T follicular helper cell (primary cell): ENCODE measurements around the gene RBM28.
"Not testable (repeated sequence)": the region's sequence is repeated elsewhere in the genome, so short reads cannot be mapped to it uniquely, and the experiment has no call there.

ENCODE experiments used
- DNase-seq: peaks from one replicate; pipeline ENCODE4 v3.0.0-alpha.2; 2020; ENCODE audit warnings: low read depth

Gene RBM28

DNA sequence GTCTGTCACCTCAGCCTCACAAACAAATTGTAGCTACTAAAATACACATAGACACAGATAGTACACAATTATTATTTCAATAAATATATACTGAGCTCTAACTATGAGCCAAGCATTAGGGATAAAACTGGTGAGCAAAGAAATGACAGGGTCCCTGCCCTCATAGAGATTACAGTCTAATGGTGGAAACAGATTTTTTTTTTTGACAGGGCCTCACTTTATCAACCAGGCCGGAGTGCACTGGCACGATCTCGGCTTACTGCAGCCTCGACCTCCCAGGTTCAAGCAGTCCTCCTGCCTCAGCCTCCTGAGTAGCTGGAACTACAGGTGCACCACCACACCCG lies 695 bp upstream of the RBM28 start:
- no peak for DNase-seq

DNA sequence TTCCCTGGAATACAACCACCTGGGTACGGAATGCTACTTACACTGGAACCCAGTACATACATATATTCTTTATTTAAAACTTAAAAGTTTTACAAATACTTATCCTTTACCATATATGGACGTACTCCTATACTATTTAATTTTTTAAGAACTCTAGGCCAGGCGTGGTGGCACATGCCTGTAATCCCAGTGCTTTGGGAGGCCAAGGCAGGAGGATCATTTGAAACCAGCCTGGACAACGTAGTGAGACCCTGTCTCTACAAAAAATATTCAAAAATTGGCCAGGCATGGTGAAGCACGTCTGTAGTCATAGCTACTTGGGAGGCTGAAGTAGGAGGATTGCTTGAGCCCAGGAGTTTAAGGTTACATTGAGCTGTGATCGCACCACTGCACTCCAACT lies 2.0 kb downstream of the RBM28 start:
- DNase-seq = no peak

DNA sequence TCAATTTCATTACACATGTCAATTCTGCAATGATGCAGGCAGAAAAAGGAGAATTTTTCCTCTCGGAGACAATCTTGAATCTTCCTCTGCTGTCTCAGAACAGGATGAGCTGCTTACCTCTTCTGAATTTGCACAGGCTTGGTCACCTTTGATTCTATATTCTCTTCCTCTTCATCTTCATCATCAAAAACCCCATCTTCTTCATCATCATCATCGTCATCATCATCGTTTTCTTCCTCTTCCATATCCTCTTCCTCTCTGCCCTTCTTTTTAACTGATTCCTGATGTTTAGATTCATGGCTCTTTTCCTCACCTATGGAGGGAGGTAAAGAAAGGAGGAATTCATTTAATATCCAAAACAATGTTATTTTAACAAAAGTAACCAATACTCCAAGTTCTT lies 8.0 kb downstream of the RBM28 start:
- DNase-seq = no peak

DNA sequence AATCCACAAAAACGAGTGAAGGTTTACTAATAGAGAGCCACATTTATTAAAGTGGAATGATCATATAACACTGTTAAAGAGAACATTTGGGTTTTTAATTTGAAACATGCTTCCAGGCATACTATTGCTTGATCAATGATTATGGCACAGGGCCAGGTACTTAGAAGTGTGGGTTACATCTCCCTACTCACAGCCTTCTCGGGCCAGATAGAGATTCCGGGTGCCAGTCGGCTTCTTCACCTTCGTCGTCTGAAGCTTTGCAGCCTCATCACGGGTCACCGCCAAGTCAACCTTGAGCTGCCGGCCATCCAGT lies 19.4 kb downstream of the RBM28 start:
- no peak for DNase-seq

DNA sequence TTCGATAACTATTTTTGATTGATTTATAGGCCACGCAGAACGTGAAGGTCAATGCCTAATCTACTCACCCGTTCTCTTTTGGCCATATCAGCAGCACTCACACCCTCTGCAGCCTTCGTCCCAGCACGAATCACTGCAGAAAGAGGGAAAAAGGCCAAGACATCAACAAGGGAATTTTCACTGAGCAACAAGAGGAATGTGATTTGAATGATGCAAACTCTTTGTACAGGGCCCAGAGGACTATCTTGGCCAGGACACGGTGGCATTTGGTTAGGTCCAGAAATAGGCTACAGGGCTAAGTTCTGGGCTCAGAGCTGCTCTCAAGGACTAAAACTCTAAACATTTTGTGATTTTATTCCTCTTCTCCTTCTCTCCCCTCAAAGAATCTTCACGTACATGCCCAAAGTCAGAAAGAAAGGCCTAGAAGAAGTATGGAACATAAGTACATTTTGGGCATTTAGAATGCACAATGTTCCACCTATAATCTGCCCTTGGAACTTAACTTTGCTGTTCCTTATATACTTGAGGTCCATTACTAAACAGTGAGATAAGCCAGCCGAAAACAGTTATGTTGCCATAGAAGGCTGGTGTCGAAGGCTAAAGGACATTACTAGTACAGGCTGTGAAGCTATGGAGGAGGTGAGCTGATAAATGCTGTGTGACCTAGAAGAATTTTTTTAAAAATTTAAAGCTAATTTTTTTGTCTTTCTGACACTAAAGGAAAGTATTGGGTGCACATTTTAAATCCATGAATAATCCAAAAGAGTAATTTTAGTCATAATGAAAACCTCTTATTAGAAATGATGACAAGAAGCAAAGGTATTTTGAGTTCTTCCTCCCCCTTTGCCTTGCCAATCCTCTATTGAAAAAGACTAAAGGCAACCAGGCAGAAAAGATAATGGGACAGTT lies 20.0 kb downstream of the RBM28 start:
- no peak for DNase-seq

DNA sequence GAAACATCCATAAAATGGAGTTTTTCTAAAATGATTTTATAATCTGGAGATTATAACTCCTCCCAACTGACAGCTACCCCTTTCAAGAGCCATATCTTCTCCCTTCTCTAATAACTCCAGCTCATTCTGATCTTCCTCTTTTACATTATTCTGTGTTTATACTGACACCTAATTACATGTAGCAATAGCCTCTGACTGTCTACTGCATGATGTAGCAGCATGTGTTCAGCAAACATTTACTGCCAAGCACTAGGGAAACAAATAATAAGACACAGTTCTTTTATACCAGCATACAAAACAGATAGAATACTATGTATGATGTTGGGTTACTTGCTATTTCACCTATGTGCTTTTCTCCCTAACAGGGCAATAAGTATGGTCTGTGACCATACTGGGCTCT lies 20.7 kb downstream of the RBM28 start:
- DNase-seq = no peak

DNA sequence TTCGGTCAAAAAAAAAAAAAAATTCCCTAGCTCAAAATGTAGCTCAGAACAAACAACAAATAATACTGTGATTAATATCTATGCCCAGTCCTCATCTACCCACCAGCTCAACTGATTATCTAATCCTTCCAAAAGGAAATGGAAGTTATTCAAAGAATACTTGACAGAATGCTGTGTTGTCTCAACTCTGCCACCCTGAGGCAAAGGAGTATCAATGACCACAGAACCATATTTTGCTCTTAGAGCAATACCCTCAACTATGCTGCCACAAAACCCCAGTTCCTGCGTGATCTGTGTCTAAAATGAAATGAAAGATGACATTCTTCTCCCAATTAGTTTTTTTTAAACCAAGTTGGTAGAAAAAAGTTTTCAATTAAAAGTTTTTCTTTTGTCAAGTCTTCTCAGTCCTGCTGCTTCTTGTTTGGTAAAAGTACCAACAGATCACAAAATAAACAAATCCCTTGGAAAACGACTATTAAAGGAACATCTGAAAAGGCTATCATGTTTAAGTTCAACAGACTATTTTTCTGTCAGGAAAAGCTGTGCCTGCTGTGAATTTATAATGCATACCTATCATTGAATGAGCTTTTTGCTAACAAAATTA lies 21.6 kb downstream of the RBM28 start:
- DNase-seq = no peak

DNA sequence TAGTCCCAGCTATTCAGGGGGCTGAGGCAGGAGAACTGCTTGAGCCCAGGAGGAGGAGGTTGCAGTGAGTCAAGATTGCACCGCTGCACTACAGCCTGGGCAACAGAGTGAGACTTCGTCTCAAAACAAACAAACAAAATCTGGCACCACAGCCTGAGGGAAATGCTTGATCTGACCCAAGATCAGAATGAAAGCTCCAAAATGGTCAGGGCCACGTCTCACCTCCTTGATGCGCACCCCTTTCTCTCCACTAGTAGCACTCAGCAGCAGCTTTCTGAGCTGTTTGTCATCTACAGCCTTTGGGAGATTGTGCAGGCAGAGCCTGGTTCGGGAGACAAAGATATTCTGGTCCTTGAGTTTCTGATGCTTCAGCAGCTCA lies 22.7 kb downstream of the RBM28 start:
- no peak for DNase-seq

DNA sequence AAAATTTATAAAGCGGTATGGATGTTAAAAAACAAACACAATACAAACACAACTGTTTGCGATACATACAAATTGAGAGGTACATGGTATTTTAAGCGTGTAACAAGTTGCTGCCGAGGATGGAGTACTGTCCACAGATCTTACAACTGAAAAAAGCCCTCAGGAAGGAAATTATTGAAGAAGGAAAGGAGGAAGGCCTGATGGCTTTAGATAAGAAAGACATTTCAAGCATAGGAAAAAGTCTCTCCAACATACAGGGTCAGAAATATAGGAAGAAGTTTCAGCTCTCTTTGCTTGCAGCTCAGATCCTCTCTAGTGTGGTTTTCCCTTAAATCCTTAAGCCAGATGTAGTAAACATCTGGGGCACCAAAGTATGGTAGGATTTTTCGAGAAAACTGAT lies 25.0 kb downstream of the RBM28 start:
- DNase-seq = no peak

DNA sequence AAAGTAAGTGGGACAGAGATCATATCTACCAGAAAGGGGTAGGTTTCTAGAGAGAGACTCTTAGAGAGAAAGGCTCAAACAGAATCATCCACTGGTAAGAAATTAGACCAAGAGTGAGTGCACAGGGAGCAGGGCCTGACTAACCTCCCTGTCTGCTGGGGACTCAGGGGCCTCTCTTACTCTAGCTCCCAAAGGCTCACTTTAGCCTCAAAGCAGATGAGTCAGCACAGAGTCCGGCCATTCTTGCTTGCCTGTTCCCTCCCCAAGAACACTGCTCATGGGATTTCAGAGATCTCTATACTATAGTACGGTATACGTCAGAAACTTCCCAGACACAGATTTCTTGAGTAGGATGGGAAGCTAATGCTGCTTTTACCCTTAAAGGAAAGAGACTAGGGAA lies 32.7 kb downstream of the RBM28 start:
- no peak for DNase-seq

DNA sequence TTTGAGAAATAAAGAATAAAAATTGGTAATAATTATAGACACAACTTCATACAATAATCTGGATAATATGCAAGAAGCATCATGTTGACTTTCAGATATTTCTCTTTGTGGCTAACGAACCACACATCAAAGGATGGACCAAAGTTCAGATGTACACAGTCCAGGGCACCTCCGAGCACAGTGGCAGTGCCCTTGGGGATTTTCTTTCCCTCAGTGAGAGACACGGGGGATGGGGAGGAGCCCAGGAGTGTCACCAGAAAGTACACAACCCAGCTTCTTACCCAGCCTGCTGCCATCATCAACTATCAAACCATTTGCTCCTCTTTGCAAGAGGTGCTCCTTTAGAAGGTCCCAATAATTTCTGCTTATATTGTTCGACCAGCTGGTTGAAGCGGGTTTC lies 33.2 kb downstream of the RBM28 start:
- DNase-seq = no peak

DNA sequence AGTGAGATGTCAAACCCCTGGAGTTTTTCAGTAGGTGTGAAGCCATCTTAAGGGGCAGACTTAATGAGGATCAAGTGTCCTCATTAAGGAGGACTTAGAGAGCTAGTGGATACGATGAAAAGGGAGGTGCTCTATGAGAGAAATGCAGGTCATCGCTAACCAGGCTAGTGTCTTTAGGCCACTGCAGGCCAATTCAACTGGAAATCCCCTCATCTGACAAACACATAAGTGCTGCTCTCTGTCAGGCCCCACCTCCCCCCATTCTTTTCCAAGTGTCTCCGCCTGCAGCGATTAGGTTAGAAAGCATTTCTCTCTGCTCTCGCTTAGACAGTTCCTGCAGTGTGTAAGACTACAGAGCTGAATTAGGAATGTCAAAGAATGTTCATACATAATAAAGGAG lies 33.7 kb downstream of the RBM28 start:
- no peak for DNase-seq

DNA sequence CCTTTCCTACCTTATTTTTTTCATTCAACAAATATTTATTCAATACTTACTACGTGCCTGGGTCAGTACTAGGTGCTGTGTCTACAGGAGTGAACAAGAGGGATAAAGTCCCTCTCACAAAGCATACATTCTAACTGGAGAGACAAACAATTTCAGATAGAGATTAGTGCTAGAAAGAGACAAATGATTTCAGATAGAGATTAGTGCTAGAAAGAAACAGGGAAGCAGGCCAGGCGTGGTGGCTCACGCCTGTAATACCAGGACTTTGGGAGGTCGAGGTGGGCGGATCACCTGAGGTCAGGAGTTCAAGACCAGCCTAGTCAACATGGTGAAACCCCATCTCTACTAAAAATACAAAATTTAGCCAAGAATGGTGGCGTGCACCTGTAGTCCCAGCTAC lies 34.6 kb downstream of the RBM28 start:
- DNase-seq = no peak

DNA sequence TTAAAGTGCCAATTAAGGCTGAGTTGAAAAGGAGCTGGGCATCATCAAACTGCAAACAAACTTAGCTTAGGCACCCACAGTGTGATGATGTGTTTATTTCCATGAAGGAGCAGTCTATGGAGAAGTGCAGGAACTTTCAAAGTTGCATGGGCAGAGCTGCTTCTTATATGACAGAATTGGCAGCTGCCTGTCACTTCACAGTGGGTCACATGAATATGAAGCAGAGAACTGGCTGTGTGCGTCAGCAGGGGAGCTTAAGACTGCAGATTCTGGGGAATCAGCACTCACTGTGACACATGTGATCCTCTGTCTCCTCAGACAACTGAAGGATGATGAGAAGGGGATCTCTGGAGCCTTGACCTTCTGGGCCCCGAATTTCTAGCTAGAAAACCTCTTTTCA lies 36.6 kb downstream of the RBM28 start:
- no peak for DNase-seq

DNA sequence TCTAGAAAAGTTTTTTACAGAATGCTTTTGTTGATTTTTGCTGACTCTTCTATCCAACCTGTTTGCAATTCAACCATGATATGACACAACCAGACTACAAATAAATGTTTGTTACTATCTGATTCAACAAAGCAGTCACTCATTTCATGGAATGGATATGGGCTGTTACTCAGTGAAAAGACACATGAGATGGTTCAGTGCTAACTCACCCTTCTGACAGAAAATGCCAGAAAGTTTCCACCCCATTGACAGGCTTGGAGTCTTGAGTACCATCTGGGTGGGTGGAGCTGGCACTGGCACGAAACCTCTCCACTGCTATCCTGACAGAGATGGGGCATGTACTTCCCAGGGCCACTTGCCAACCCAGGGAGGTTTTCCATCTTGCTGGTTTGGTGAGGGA lies 39.5 kb downstream of the RBM28 start:
- no peak for DNase-seq

DNA sequence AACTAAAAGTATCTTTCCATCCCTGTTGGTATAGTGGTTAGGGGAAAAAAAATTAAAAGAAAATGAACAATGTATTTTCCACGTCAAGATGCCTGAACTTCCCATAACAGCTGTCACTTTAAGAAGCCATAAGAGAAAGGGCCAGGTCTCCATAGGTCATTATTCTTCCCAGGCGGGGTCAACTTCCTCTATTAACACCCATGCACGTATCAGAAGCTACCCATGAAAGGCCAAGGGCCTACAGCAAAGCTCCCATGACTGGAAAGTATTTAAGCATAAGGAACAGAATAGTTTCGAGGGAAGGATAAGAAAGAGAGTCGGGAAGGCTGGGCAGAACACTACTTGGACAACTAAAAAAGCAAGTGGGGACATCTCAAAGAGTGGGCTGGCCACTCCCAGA lies 40.1 kb downstream of the RBM28 start:
- no peak for DNase-seq

DNA sequence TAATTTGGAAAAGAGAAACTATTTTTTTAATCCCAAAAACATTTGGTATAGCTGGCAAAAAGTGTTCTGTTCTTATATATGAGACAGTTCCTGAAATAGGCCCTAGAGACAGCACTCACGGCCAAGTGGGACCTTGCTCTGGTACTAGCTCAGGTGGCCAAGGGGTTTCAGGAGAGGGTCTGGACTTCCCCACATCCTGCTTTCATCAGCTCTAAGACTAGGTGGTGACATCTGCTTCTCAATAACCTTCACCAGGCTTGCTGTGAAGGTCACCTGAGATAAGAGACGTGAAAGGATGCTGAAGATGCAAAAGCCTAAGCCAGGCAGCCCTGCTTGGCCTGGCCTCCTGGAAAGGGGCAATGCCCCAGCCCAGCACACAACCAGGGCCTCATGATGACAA lies 40.6 kb downstream of the RBM28 start:
- no peak for DNase-seq

DNA sequence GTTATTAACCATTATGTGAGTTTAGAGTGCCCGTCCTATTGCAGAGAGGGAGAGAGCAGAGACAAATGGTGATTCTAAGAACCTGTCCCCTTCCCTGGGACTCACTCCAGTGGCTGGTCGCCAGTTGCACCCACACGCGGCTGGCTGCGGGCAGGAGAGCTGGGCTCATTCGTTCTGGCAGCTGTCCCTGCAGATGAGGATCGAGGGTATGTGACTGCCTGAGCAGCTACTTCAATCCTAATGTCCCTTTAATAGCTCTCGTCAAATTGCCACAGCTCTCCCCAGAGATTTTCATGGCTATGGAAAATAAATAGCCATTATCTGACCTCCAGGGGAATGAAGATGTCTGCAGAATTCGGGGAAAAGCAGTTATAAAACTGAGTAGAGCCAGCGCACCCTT lies 41.6 kb downstream of the RBM28 start:
- DNase-seq = no peak

DNA sequence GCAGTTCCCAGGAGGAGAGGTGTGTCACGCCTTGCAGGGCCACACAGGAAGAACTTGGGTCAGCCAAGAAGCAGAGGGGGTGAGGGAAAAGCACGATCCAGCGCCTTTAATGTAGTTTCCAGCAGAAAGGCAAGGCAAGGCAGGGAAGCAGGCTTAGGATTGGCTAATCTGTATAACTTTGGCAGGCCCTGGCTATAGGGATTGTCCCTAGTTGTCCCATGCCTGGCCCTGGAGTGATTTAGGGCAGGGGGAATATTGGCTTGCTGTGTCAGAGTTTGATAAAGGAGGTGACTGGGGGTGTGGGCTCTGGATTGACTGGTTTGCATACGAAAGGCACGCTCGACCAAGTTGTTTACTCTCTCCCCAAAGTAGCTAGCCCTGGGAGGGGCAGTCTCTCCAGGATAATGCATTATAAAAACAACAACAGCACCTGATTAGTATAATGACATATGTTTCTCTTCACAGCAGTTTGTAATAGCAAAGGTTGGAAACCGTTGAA lies 44.5 kb downstream of the RBM28 start:
- no peak for DNase-seq

DNA sequence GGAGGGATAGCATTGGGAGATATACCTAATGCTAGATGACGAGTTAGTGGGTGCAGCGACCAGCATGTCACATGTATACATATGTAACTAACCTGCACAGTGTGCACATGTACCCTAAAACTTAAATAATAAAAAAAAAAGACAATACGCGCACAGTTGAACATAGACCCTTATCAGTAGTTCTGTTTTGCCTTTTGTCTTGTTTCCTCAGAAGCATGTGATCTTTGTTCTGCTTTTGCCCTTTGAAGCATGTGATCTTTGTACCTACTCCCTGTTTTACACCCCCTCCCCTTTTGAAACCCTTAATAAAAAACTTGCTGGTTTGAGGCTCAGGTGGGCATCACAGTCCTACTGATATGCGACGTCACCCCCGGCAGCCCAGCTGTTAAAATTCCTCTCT lies 45.7 kb downstream of the RBM28 start:
- DNase-seq = not testable (repeated sequence)

DNA sequence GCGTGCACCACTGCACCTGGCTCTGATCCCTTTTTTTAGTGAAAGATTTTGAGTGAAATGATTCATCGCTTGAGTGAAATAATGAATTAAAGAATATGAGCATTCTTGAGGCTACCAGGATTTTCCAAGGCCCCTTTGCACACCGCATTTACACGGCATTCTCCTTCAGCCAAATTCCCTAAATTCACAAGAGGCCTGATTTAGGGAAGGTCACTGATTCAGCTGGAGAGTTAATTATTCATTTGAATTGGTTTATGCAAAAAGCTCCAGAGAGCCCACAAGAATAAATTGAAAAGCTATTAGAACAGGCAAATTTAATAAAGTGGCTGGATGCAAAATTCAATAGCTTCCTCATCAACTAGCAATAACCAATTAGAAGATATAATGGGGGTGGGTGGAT lies 56.2 kb downstream of the RBM28 start:
- no peak for DNase-seq

DNA sequence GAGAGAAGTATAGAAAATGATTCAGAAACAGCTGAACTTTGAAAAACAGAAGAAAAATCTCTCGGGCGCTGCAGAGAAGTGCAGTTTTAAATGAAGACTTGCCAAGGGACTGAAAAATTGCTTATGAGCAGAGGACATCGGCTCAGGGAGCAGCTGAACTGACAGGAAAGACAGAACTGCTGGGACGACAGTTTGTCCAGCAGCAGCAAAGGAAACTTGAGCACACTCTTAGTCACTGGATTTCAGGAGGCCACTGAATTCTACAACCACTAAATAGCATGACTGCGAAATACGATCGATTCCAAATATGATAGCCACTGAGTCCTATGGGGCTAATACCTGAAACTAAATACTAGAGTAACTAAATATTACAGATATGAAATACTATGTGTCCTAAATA lies 59.6 kb downstream of the RBM28 start:
- no peak for DNase-seq

DNA sequence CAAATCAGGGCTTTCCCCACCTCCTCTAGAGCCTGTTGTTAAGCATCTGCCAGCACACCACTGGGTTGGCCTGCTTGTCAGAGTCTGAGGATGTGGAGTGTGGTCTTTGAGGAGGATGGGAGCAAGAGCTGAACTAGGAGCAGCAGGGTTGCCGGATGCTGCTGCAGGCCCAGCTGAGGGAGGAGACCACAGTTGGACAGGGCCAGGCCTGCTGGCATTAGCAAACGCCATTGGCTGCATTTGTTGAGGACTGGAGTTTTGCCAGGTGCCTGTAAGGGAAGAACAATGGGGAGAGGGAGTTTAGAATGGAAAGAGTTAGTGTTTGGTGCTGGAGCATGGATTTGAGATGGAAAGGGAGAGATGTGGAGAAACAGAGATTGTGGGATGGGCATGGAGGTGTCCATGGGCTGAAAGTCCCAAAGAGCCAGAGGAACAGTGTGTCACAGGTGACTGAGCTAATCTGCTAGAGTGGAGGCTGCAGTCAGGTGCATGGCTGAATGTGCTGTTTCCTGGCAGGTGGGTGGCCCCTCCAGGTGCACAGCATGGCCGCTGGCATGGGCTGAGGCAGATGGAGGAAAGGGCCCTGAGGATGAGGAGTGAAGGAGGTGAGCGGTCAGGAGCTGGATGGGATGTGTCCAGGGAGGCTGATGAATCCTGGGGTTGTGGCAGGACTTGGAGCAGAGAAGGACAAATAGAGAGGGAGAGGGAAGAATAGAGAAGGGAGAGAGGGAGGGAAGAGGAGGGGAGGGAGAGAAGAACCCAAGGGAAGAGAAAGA lies 61.9 kb downstream of the RBM28 start:
- no peak for DNase-seq
